BLaER1 treated with 17β-estradiol and CSF1 and Interleukin-3, amounts not matched to agents 10 nM and 100 nM (cell line): Measurements from ENCODE around the gene MAK.

Source experiments
- H3K27ac ChIP-seq, 11 experiments: shearing (Covaris generic); formaldehyde crosslinking; 2 replicates each; pipeline ENCODE4 v1.8.1; 2022
- H3K27me3 ChIP-seq, 11 experiments: shearing (Covaris generic); formaldehyde crosslinking; 2 replicates each; pipeline ENCODE4 v1.8.1; 2022
- H3K36me3 ChIP-seq, 11 experiments: shearing (Covaris generic); formaldehyde crosslinking; 2 replicates each; pipeline ENCODE4 v1.8.1; 2022
- H3K4me1 ChIP-seq, 10 experiments: shearing (Covaris generic); formaldehyde crosslinking; 2 replicates each; pipeline ENCODE4 v1.8.1; 2022
- H3K4me2 ChIP-seq, 11 experiments: shearing (Covaris generic); formaldehyde crosslinking; 2 replicates each; pipeline ENCODE4 v1.8.1; 2022
- H3K4me3 ChIP-seq, 10 experiments: shearing (Covaris generic); formaldehyde crosslinking; 2 replicates each; pipeline ENCODE4 v1.8.1; 2022
- H3K9ac ChIP-seq, 11 experiments: shearing (Covaris generic); formaldehyde crosslinking; 2 replicates each; pipeline ENCODE4 v1.8.1; 2022
- H3K9me3 ChIP-seq, 11 experiments: shearing (Covaris generic); formaldehyde crosslinking; replicated peaks in 1 of 11; 2 replicates each; pipeline ENCODE4 v1.8.1; 2022
- H4K20me1 ChIP-seq, 11 experiments: shearing (Covaris generic); formaldehyde crosslinking; 2 replicates each; pipeline ENCODE4 v1.8.1; 2022
- Cebpa-rat ChIP-seq, 11 experiments: shearing (Covaris generic); IDR thresholded peaks; 2 replicates each; pipeline ENCODE4 v1.8.1; 2022

The MAK gene

DNA sequence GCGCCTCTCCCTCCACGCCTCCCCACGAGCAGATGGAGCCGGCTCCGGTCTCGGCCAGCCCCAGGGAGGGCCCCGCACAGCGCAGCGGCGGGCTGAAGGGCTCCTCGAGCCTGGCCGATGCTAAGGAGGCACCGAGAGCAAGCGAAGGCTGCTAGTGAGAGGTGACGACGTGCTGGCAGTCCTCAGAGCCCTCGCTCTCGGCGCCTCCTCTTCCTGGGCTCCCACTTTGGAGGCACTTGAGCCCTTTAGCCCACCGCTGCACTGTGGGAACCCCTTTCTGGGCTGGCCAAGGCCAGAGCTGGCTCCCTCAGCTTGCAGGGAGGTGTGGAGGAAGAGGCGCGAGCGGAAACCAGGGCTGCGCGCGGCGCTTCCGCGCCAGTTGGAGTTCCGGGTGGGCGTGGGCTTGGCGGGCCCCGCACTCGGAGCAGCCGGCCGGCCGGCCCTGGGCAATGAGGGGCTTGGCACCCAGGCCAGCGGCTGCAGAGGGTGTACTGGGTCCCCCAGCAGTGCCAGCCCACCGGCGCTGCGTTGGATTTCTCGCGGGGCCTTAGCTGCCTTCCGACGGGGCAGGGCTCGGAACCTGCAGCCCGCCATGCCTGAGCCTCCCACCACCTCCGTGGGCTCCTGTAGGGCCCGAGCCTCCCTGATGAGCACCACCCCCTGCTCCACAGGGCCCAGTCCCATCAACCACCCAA lies 117.9 kb downstream of the MAK start:
- Histone ChIP-seq H3K4me2 (peak overlapping the region; percentile 78 to 96 (median 93)), H3K9ac (peak overlapping the region; percentile 69 to 83 (median 79)), H3K4me1 (peaks cover 29 to 50% (median 41%) of the 10 kb centered on the region in 10 experiments), H3K27ac (peak overlapping the region; percentile 67 to 88 (median 80)), H3K27me3 (no peaks in the 10 kb centered on the region), H3K4me3 (peak overlapping the region; percentile 64 to 77 (median 68)), H4K20me1 (no peaks in the 10 kb centered on the region), H3K9me3 (peaks cover 22 to 36% (median 31%) of the 10 kb centered on the region in 11 experiments), H3K36me3 (peaks cover 0 to 22% (median 7%) of the 10 kb centered on the region in 11 experiments; a peak in 13 of 22 replicates)
- no peak for TF ChIP-seq Cebpa-rat (IDR thresholded peaks at IDR 0.05)

DNA sequence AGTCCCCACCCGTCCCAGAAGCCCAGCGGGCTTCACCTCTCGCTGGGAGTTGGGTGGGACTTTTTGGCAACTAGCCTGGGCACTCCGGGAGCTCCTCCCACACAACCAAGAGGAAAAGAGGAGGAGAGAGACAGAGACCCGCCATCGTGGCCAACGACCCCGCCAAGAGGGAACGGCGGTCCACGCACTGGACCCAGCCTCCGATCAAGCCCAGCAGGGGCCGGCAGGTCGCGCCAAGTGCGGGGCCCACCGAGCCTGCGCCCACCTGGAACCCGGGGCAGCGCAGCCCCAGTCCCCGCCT lies 118.4 kb downstream of the MAK start:
- Histone ChIP-seq H3K27ac (peak overlapping the region; percentile 67 to 88 (median 80)), H3K9me3 (peaks cover 22 to 36% (median 31%) of the 10 kb centered on the region in 11 experiments), H3K27me3 (no peaks in the 10 kb centered on the region), H4K20me1 (no peaks in the 10 kb centered on the region), H3K4me1 (peaks cover 29 to 45% (median 39%) of the 10 kb centered on the region in 10 experiments), H3K4me2 (peak overlapping the region; percentile 78 to 96 (median 93)), H3K9ac (peak overlapping the region; percentile 69 to 83 (median 79)), H3K4me3 (peak overlapping the region; percentile 64 to 77 (median 68)), H3K36me3 (peaks cover 0 to 21% (median 4%) of the 10 kb centered on the region in 11 experiments; a peak in 12 of 22 replicates)
- TF ChIP-seq Cebpa-rat (IDR thresholded peaks at IDR 0.05), result no peak

- Histone ChIP-seq H3K4me1 (peaks cover 26 to 41% (median 36%) of the 10 kb centered on the region in 10 experiments), H4K20me1 (no peaks in the 10 kb centered on the region), H3K9me3 (peaks cover 22 to 36% (median 31%) of the 10 kb centered on the region in 11 experiments), H3K4me3 (peak overlapping the region; percentile 64 to 77 (median 68)), H3K9ac (peak overlapping the region; percentile 69 to 83 (median 79); a peak in 16 of 22 replicates), H3K4me2 (peak overlapping the region; percentile 78 to 96 (median 93)), H3K27me3 (no peaks in the 10 kb centered on the region), H3K36me3 (peaks cover 0 to 21% (median under 1%) of the 10 kb centered on the region in 11 experiments; a peak in 8 of 22 replicates), H3K27ac (peak overlapping the region in 10 of 11 experiments; percentile 69 to 88 (median 80); a peak in 16 of 22 replicates)
- no peak for TF ChIP-seq Cebpa-rat (IDR thresholded peaks at IDR 0.05)
These were observed 118.9 kb downstream of the MAK start for GRCh38 chr6:10719296-10719963.

- Histone ChIP-seq H3K4me2 (no peak overlapping the region), H3K4me3 (no peak overlapping the region)
These were observed 124.4 kb downstream of the MAK start for GRCh38 chr6:10713962-10714361.

More at GRCh38 chr6:10713962-10714361, 124.4 kb downstream of the MAK start:
- H3K9ac ChIP-seq, result peak overlapping the region in 1 of 11 experiments; percentile 20; a peak in 1 of 22 replicates
- no peaks in the 10 kb centered on the region for H3K27me3 ChIP-seq
- H3K4me1 ChIP-seq, result no peaks in the 10 kb centered on the region
- no peak overlapping the region for H3K27ac ChIP-seq
- H3K36me3 ChIP-seq, result peaks cover 12 to 34% (median 22%) of the 10 kb centered on the region in 11 experiments
- no peak for TF ChIP-seq Cebpa-rat (IDR thresholded peaks at IDR 0.05)
- no peaks in the 10 kb centered on the region for H4K20me1 ChIP-seq
- H3K9me3 ChIP-seq, result peaks cover 10 to 16% (median 15%) of the 10 kb centered on the region in 11 experiments
